Osteoblast (primary cell): ENCODE data around the gene EOMES. TPM values are rescaled to one million over a fixed set of nuclear protein-coding genes. Genes with fewer than 3 reads are reported as not detected.
A peak's percentile ranks its signal among the peaks of the same experiment; 100 is the strongest.

Source experiments
- DNase-seq: peaks from one replicate; pipeline ENCODE4 v3.0.0; 2011; ENCODE audit warnings: low spot score, mixed read lengths; ENCODE audit not compliant: insufficient read length; ENCODE audit errors: missing footprints
- H2AFZ ChIP-seq: 2 replicates; pipeline ENCODE4 v1.6.0; 2011; ENCODE audit warnings: mild to moderate bottlenecking, low read length
- H3K27ac ChIP-seq: 2 replicates; pipeline ENCODE4 v1.5.1; 2011; ENCODE audit warnings: mild to moderate bottlenecking, low read depth, low read length, moderate library complexity
- H3K27me3 ChIP-seq: 2 replicates; pipeline ENCODE4 v1.6.0; 2012; ENCODE audit warnings: mild to moderate bottlenecking, control low read depth, inconsistent platforms, low read length, moderate library complexity; ENCODE audit not compliant: insufficient read depth
- H3K36me3 ChIP-seq: 2 replicates; pipeline ENCODE4 v1.5.1; 2011; ENCODE audit warnings: mild to moderate bottlenecking, low read length, control low read depth, moderate library complexity; ENCODE audit not compliant: insufficient read depth
- H3K4me1 ChIP-seq: 2 replicates; pipeline ENCODE4 v1.5.1; 2011; ENCODE audit warnings: mild to moderate bottlenecking, low read length, control low read depth, moderate library complexity; ENCODE audit not compliant: insufficient read depth
- H3K4me2 ChIP-seq: 2 replicates; pipeline ENCODE4 v1.6.0; 2011; ENCODE audit warnings: mild to moderate bottlenecking, low read length; ENCODE audit not compliant: insufficient read depth
- H3K4me3 ChIP-seq: fragments of 200-600 bp; sonication (generic); 3 replicates; pipeline ENCODE4 v1.5.1; 2012; ENCODE audit warnings: mild to moderate bottlenecking, low read length, inconsistent platforms; ENCODE audit not compliant: insufficient read depth
- H3K79me2 ChIP-seq: 2 replicates; pipeline ENCODE4 v1.6.0; 2012; ENCODE audit warnings: mild to moderate bottlenecking, low read length, control low read depth, inconsistent platforms; ENCODE audit not compliant: insufficient read depth
- H3K9me3 ChIP-seq: 2 replicates; pipeline ENCODE4 v1.5.1; 2011; ENCODE audit warnings: low read depth, low read length, control low read depth
- H4K20me1 ChIP-seq: 2 replicates; pipeline ENCODE4 v1.6.0; 2012; ENCODE audit warnings: mild to moderate bottlenecking, low read length, control low read depth; ENCODE audit not compliant: insufficient read depth
- CTCF ChIP-seq: IDR thresholded peaks from 2 replicates; pipeline ENCODE4 v1.5.1; 2011; ENCODE audit warnings: mild to moderate bottlenecking, low read depth, low read length, moderate library complexity; ENCODE audit errors: extremely low read depth
- total RNA-seq: library from RNA; depleted of rRNA; stranded (reverse); fragments of >200 nt; gene quantifications from 2 replicates; pipeline ENCODE4 v1.2.3, GENCODE V29; 2012

Gene EOMES
- total RNA-seq, 1 donor = under 0.01 TPM

GRCh38 chr3:27724459-27725197, 2.5 kb upstream of the EOMES start:
- Histone ChIP-seq H3K36me3 (no peaks in the 10 kb centered on the region), H3K79me2 (no peaks in the 10 kb centered on the region), H3K9me3 (no peaks in the 10 kb centered on the region), H3K27ac (no peak overlapping the region), H3K27me3 (peaks cover 98% of the 10 kb centered on the region), H3K4me1 (peaks cover 21% of the 10 kb centered on the region), H4K20me1 (no peaks in the 10 kb centered on the region), H3K4me3 (no peak overlapping the region), H3K4me2 (no peak overlapping the region), H2AFZ (no peak overlapping the region)
- no peak for TF ChIP-seq CTCF
- DNase-seq = no peak

GRCh38 chr3:27723815-27724458, 1.8 kb upstream of the EOMES start:
- TF ChIP-seq CTCF = no peak
- DNase-seq = peak; percentile 69
- no peak overlapping the region for H2AFZ ChIP-seq
- no peaks in the 10 kb centered on the region for H3K79me2 ChIP-seq
- H3K4me2 ChIP-seq = peak overlapping the region; percentile 25
- H3K27me3 ChIP-seq = peaks cover 98% of the 10 kb centered on the region
- H3K4me3 ChIP-seq = no peak overlapping the region
- H3K9me3 ChIP-seq = no peaks in the 10 kb centered on the region
- H3K36me3 ChIP-seq = no peaks in the 10 kb centered on the region
- H4K20me1 ChIP-seq = no peaks in the 10 kb centered on the region
- H3K27ac ChIP-seq = no peak overlapping the region
- H3K4me1 ChIP-seq = peaks cover 18% of the 10 kb centered on the region

- no peaks in the 10 kb centered on the region for H3K79me2 ChIP-seq
- H2AFZ ChIP-seq = no peak overlapping the region
- H3K4me2 ChIP-seq = peak overlapping the region; percentile 25
- peaks cover 93% of the 10 kb centered on the region for H3K27me3 ChIP-seq
- peak overlapping the region; percentile 21 for H3K4me3 ChIP-seq
- no peak for DNase-seq
- H3K4me1 ChIP-seq = peaks cover 16% of the 10 kb centered on the region
- no peaks in the 10 kb centered on the region for H3K36me3 ChIP-seq
- H3K9me3 ChIP-seq = no peaks in the 10 kb centered on the region
- H3K27ac ChIP-seq = no peak overlapping the region
- H4K20me1 ChIP-seq = no peaks in the 10 kb centered on the region
- TF ChIP-seq CTCF = no peak
These were observed 1.3 kb upstream of the EOMES start for GRCh38 chr3:27723456-27723814.

GRCh38 chr3:27723001-27723445, 900 bp upstream of the EOMES start:
- Histone ChIP-seq H3K9me3 (no peaks in the 10 kb centered on the region), H3K4me3 (peak overlapping the region; percentile 21), H3K36me3 (no peaks in the 10 kb centered on the region), H3K79me2 (no peaks in the 10 kb centered on the region), H3K4me2 (peak overlapping the region; percentile 25), H3K27me3 (peaks cover 90% of the 10 kb centered on the region), H3K4me1 (peaks cover 11% of the 10 kb centered on the region), H2AFZ (no peak overlapping the region), H4K20me1 (no peaks in the 10 kb centered on the region), H3K27ac (no peak overlapping the region)
- DNase-seq = peak; percentile 81
- TF ChIP-seq CTCF = no peak
